CD4-positive, alpha-beta T cell treated with Interleukin-17A for 1 hour (primary cell): ENCODE results near the gene PHYKPL.
A peak's percentile ranks its signal among the peaks of the same experiment; 100 is the strongest.
"Not testable (repeated sequence)": the region's sequence is repeated elsewhere in the genome, so short reads cannot be mapped to it uniquely, and the experiment has no call there.

Experiments
- DNase-seq: peaks from one replicate; pipeline ENCODE4 v3.0.0-alpha.2; 2020

Gene PHYKPL

GRCh38 chr5:178261666-178262600 lies 29.3 kb upstream of the PHYKPL start:
- DNase-seq, result no peak

- no peak for DNase-seq
These were observed 27.3 kb upstream of the PHYKPL start for GRCh38 chr5:178259623-178260536.

- no peak for DNase-seq
These were observed 25.0 kb upstream of the PHYKPL start for GRCh38 chr5:178257650-178258049.

GRCh38 chr5:178256746-178257145 lies 24.1 kb upstream of the PHYKPL start:
- DNase-seq, result no peak

GRCh38 chr5:178253632-178254031 lies 21.0 kb upstream of the PHYKPL start:
- not testable (repeated sequence) for DNase-seq

- DNase-seq, result no peak
These were observed 19.7 kb upstream of the PHYKPL start for GRCh38 chr5:178252258-178252657.

- DNase-seq, result no peak
These were observed 17.7 kb upstream of the PHYKPL start for GRCh38 chr5:178250263-178250662.

- DNase-seq, result peak; percentile 66
These were observed 16.8 kb upstream of the PHYKPL start for GRCh38 chr5:178249191-178249989.

- DNase-seq, result no peak
These were observed 16.1 kb upstream of the PHYKPL start for GRCh38 chr5:178248750-178249149.

GRCh38 chr5:178247481-178248456 lies 15.2 kb upstream of the PHYKPL start:
- DNase-seq, result no peak

- no peak for DNase-seq
These were observed 14.2 kb upstream of the PHYKPL start for GRCh38 chr5:178246624-178247279.

- DNase-seq, result no peak
These were observed 12.8 kb upstream of the PHYKPL start for GRCh38 chr5:178245389-178245788.

GRCh38 chr5:178244576-178244975 lies 12.0 kb upstream of the PHYKPL start:
- no peak for DNase-seq

- no peak for DNase-seq
These were observed 9.8 kb upstream of the PHYKPL start for GRCh38 chr5:178242416-178242815.

GRCh38 chr5:178241688-178242231 lies 9.2 kb upstream of the PHYKPL start:
- no peak for DNase-seq

- DNase-seq, result no peak
These were observed 8.6 kb upstream of the PHYKPL start for GRCh38 chr5:178241231-178241663.

GRCh38 chr5:178240766-178241165 lies 8.2 kb upstream of the PHYKPL start:
- no peak for DNase-seq

- no peak for DNase-seq
These were observed 7.7 kb upstream of the PHYKPL start for GRCh38 chr5:178240341-178240741.

GRCh38 chr5:178239626-178240301 lies 7.2 kb upstream of the PHYKPL start:
- peak; percentile 50 for DNase-seq
